OCI-LY7 (cell line): ENCODE data around the gene CLEC3A. TPM values are rescaled to one million over a fixed set of nuclear protein-coding genes. Genes with fewer than 3 reads are reported as not detected.

Experiments used
- BruUV-seq: library from RNA; stranded (reverse); fragments of 400-500 nt; replicated peaks from 2 replicates; lab custom pipeline; 2021; lab: Mats Ljungman, UMichigan
- CTCF ChIA-PET: fragments of 300-600 bp; sonication (Branson Sonifier 250); formaldehyde crosslinking; loops from one replicate; lab custom pipeline; 2022; ENCODE audit warnings: antibody characterized with exemption; ENCODE audit not compliant: unreplicated experiment; lab: Charles Lee
- POLR2A ChIA-PET: fragments of 300-600 bp; sonication (Branson Sonifier 250); formaldehyde crosslinking; loops from one replicate; lab custom pipeline; 2022; ENCODE audit warnings: antibody characterized with exemption; lab: Charles Lee
- DNase-seq: peaks from one replicate; pipeline ENCODE4 v3.0.0-alpha.2; 2015; ENCODE audit warnings: low spot score
- H2AFZ ChIP-seq: fragments of 200-600 bp; sonication (generic), shearing (Covaris generic); 2 replicates; pipeline ENCODE4 v1.6.1; 2014; ENCODE audit warnings: mild to moderate bottlenecking, antibody characterized with exemption, low read length, moderate library complexity
- H3K27ac ChIP-seq: fragments of 200-600 bp; sonication (generic); 2 replicates; pipeline ENCODE4 v1.5.1; 2014; ENCODE audit warnings: mixed run types, low read depth, mild to moderate bottlenecking, moderate library complexity, low read length, inconsistent platforms; ENCODE audit not compliant: poor library complexity, severe bottlenecking
- H3K36me3 ChIP-seq: fragments of 200-600 bp; sonication (generic); 2 replicates; pipeline ENCODE4 v1.6.1; 2014; ENCODE audit warnings: mild to moderate bottlenecking, antibody characterized with exemption, low read length, moderate library complexity, mixed read lengths; ENCODE audit not compliant: insufficient read depth
- H3K4me1 ChIP-seq: fragments of 200-600 bp; sonication (generic); 2 replicates; pipeline ENCODE4 v1.5.1; 2014; ENCODE audit warnings: mild to moderate bottlenecking, low read length; ENCODE audit not compliant: insufficient read depth, poor library complexity, severe bottlenecking
- H3K4me2 ChIP-seq: fragments of 200-600 bp; sonication (generic); 2 replicates; pipeline ENCODE4 v1.6.1; 2014; ENCODE audit warnings: mild to moderate bottlenecking, low read length
- H3K4me3 ChIP-seq: fragments of 200-600 bp; sonication (generic); 2 replicates; pipeline ENCODE4 v1.5.1; 2014; ENCODE audit warnings: mild to moderate bottlenecking, low read depth, low read length; ENCODE audit not compliant: poor library complexity, severe bottlenecking
- H3K79me2 ChIP-seq: fragments of 200-600 bp; sonication (generic); 2 replicates; pipeline ENCODE4 v1.6.1; 2016; ENCODE audit warnings: low read depth, mild to moderate bottlenecking, low read length, moderate library complexity, mixed read lengths; ENCODE audit not compliant: insufficient read depth
- H3K9me2 ChIP-seq: fragments of 200-600 bp; sonication (generic); 2 replicates; pipeline ENCODE4 v1.6.1; 2016; ENCODE audit warnings: mild to moderate bottlenecking, low read length, mixed read lengths; ENCODE audit not compliant: insufficient read depth
- H3K9me3 ChIP-seq: fragments of 200-600 bp; sonication (generic); 2 replicates; pipeline ENCODE4 v1.6.1; 2014; ENCODE audit warnings: mild to moderate bottlenecking, mixed run types, low read length, mixed read lengths
- H4K20me1 ChIP-seq: fragments of 200-600 bp; sonication (generic); 2 replicates; pipeline ENCODE4 v1.6.1; 2014; ENCODE audit warnings: mild to moderate bottlenecking, antibody characterized with exemption, low read length, moderate library complexity, mixed read lengths; ENCODE audit not compliant: insufficient read depth
- CTCF ChIP-seq: fragments of 200-600 bp; sonication (generic); conservative IDR thresholded peaks from 2 replicates; pipeline ENCODE4 v1.5.1; 2014; ENCODE audit warnings: mild to moderate bottlenecking, antibody characterized with exemption, low read length, moderate library complexity, mixed read lengths
- EZH2phosphoT487 ChIP-seq: fragments of 200-600 bp; sonication (generic); IDR thresholded peaks from 2 replicates; pipeline ENCODE4 v1.6.1; 2018; ENCODE audit warnings: low read depth, borderline replicate concordance, mild to moderate bottlenecking, mixed run types, antibody characterized with exemption, low read length, moderate library complexity, mixed read lengths
- intact Hi-C: fragments of 100-400 bp; cut with micrococcal nuclease; formaldehyde crosslinking; loops from one replicate; pipeline ENCODE4 v1.10.0; 2022; ENCODE audit not compliant: unreplicated experiment
- total RNA-seq, 2 experiments: library from RNA; depleted of rRNA in 1 of 2; stranded (reverse); fragments of >200 nt in 1 of 2; shearing (Covaris generic) in 1 of 2; gene quantifications; 2 replicates each; pipeline ENCODE4 v1.2.3, GENCODE V29; 2014 to 2022

CLEC3A gene
- total RNA-seq, 2 experiments from 2014 or later, result not detected

DNA sequence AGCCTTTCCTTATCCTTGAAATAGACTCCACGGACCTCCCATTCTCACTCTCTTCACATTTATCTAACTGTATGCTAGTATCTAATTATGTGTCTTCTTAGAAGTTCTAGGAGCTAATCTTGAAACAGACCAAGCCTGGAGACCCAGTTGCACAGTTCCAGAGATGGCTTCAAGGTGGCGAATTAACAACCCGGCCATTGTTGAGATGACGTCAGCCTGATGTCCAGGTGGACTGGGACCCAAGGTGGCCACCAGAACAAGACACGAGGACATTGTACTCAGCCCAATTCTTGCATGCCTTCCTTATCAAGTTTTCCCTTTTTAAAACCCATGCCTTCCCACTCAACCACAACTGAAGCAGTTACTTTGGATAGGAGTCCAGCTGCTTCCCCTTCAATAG, 47.6 kb downstream of the CLEC3A start:
- H3K4me2 ChIP-seq, result no peak overlapping the region
- no peaks in the 10 kb centered on the region for H3K79me2 ChIP-seq
- no peak overlapping the region for H3K27ac ChIP-seq
- TF ChIP-seq EZH2phosphoT487 (no peak), CTCF (no peak)
- CTCF ChIA-PET, result no interaction called here
- no peak overlapping the region for H3K4me3 ChIP-seq
- H3K9me2 ChIP-seq, result no peaks in the 10 kb centered on the region
- H4K20me1 ChIP-seq, result no peaks in the 10 kb centered on the region
- H2AFZ ChIP-seq, result no peak overlapping the region
- intact Hi-C loops, result no loop called here
- no TSS peak for BruUV-seq
- no peaks in the 10 kb centered on the region for H3K9me3 ChIP-seq
- no peaks in the 10 kb centered on the region for H3K4me1 ChIP-seq
- no peaks in the 10 kb centered on the region for H3K36me3 ChIP-seq
- DNase-seq, result no peak
- POLR2A ChIA-PET, result no interaction called here

GRCh38 chr16:78072275-78072674, 49.9 kb downstream of the CLEC3A start:
- intact Hi-C loops, result no loop called here
- H3K79me2 ChIP-seq, result no peaks in the 10 kb centered on the region
- no peaks in the 10 kb centered on the region for H4K20me1 ChIP-seq
- ChIA-PET POLR2A (no interaction called here), CTCF (no interaction called here)
- no peak overlapping the region for H3K4me2 ChIP-seq
- H3K27ac ChIP-seq, result no peak overlapping the region
- H2AFZ ChIP-seq, result no peak overlapping the region
- H3K9me2 ChIP-seq, result no peaks in the 10 kb centered on the region
- no peaks in the 10 kb centered on the region for H3K36me3 ChIP-seq
- no peaks in the 10 kb centered on the region for H3K4me1 ChIP-seq
- no peak for DNase-seq
- no TSS peak for BruUV-seq
- TF ChIP-seq EZH2phosphoT487 (no peak), CTCF (no peak)
- H3K4me3 ChIP-seq, result no peak overlapping the region
- H3K9me3 ChIP-seq, result no peaks in the 10 kb centered on the region

- H3K9me3 ChIP-seq, result no peaks in the 10 kb centered on the region
- ChIA-PET POLR2A (no interaction called here), CTCF (no interaction called here)
- no peak for DNase-seq
- H3K36me3 ChIP-seq, result no peaks in the 10 kb centered on the region
- no peak overlapping the region for H2AFZ ChIP-seq
- BruUV-seq, result no TSS peak
- no peaks in the 10 kb centered on the region for H3K4me1 ChIP-seq
- intact Hi-C loops, result no loop called here
- no peak for TF ChIP-seq EZH2phosphoT487
- TF ChIP-seq CTCF, result no peak
- no peak overlapping the region for H3K4me2 ChIP-seq
- H3K4me3 ChIP-seq, result no peak overlapping the region
- H3K79me2 ChIP-seq, result no peaks in the 10 kb centered on the region
- no peak overlapping the region for H3K27ac ChIP-seq
- H3K9me2 ChIP-seq, result no peaks in the 10 kb centered on the region
- no peaks in the 10 kb centered on the region for H4K20me1 ChIP-seq
Measured at GRCh38 chr16:78075800-78076199, 53.5 kb downstream of the CLEC3A start.
